HepG2 (cell line): Measurements from ENCODE around the gene GRIN2D. TPM values are rescaled to one million over a fixed set of nuclear protein-coding genes. Genes with fewer than 3 reads are reported as not detected.

ENCODE experiments used
- ELF4 ChIP-seq: sonication (generic); formaldehyde crosslinking; IDR thresholded peaks from 2 replicates; pipeline ENCODE4 v1.5.0; 2020; ENCODE audit warnings: missing genetic modification reagents, mild to moderate bottlenecking, moderate library complexity, borderline replicate concordance
- JUN ChIP-seq: sonication (generic); formaldehyde crosslinking; IDR thresholded peaks from 2 replicates; pipeline ENCODE4 v1.4.0; 2020; ENCODE audit warnings: mild to moderate bottlenecking, missing genetic modification reagents
- MED8 ChIP-seq: sonication (generic); formaldehyde crosslinking; IDR thresholded peaks from 2 replicates; pipeline ENCODE4 v1.8.1; 2023; ENCODE audit warnings: mild to moderate bottlenecking, missing genetic modification reagents; ENCODE audit not compliant: insufficient replicate concordance
- NCOA2 ChIP-seq: sonication (generic); formaldehyde crosslinking; IDR thresholded peaks from 2 replicates; pipeline ENCODE4 v1.8.0; 2022; ENCODE audit warnings: inconsistent platforms
- NR2F1 ChIP-seq, 2 experiments: fragments of 450-650 bp in 1 of 2; formaldehyde crosslinking in 1 of 2; IDR thresholded peaks; 2 replicates each; pipeline versions ENCODE4 v1.5.0 to v1.6.1; 2016 to 2020; ENCODE audit warnings: mild to moderate bottlenecking in 1 of 2, missing compliant biosample characterization in 1 of 2, missing genetic modification reagents in 1 of 2, moderate library complexity in 1 of 2
- PCBP2 ChIP-seq: fragments of 200-400 bp; formaldehyde crosslinking; optimal IDR thresholded peaks from 2 replicates; pipeline ENCODE3; 2018; ENCODE audit warnings: low read length, low read depth; ENCODE audit not compliant: poor library complexity, severe bottlenecking
- PHF5A ChIP-seq: IDR thresholded peaks from one replicate; pipeline ENCODE4 v1.6.1; 2018; ENCODE audit warnings: low read depth, missing genetic modification reagents; ENCODE audit not compliant: unreplicated experiment
- PTBP1 ChIP-seq: fragments of 200-400 bp; formaldehyde crosslinking; IDR thresholded peaks from 2 replicates; pipeline ENCODE4 v1.6.1; 2018; ENCODE audit warnings: low read length, low read depth; ENCODE audit not compliant: poor library complexity, severe bottlenecking
- RORA ChIP-seq: sonication (generic); formaldehyde crosslinking; IDR thresholded peaks from 2 replicates; pipeline ENCODE4 v1.5.0; 2020; ENCODE audit warnings: mild to moderate bottlenecking, missing genetic modification reagents, moderate library complexity
- SRY ChIP-seq: sonication (generic); formaldehyde crosslinking; IDR thresholded peaks from 2 replicates; pipeline ENCODE4 v1.8.0; 2022; ENCODE audit warnings: mild to moderate bottlenecking, missing genetic modification reagents
- TGIF2 ChIP-seq: IDR thresholded peaks from 2 replicates; pipeline ENCODE4 v1.6.1; 2016; ENCODE audit warnings: control low read depth, missing compliant biosample characterization
- ZNF138 ChIP-seq: sonication (generic); formaldehyde crosslinking; IDR thresholded peaks from 2 replicates; pipeline ENCODE4 v1.5.0; 2020; ENCODE audit warnings: mild to moderate bottlenecking, low read depth, missing genetic modification reagents
- ZNF354B ChIP-seq: sonication (generic); formaldehyde crosslinking; IDR thresholded peaks from 2 replicates; pipeline ENCODE4 v1.8.0; 2022; ENCODE audit warnings: mild to moderate bottlenecking, missing genetic modification reagents
- ZNF451 ChIP-seq: sonication (generic); formaldehyde crosslinking; IDR thresholded peaks from 2 replicates; pipeline ENCODE4 v1.5.0; 2020; ENCODE audit warnings: mild to moderate bottlenecking, missing genetic modification reagents
- polyA plus RNA-seq, 8 experiments: library from polyadenylated mRNA; depleted of rRNA in 3 of 8; stranded (reverse) in 7 of 8; unstranded in 1 of 8; fragments of >200 nt; fragmentation: Illumina TruSeq in 4 of 8; extraction: Trizol in 4 of 8; gene quantifications; 2 replicates each; pipeline versions ENCODE4 v1.2.1 to v1.2.3, GENCODE V29; 2011 to 2016; ENCODE audit warnings: low read depth in 4 of 8, missing spikeins in 1 of 8, mixed read lengths in 1 of 8; ENCODE audit not compliant: insufficient read depth in 1 of 8
- total RNA-seq, 5 experiments: library from RNA; depleted of rRNA; stranded (reverse); fragments of >200 nt; fragmentation: Illumina TruSeq; extraction: Trizol; gene quantifications; 2 replicates each; pipeline ENCODE4 v1.2.3, GENCODE V29; 2016; ENCODE audit warnings: low read depth in 1 of 5
- TF ChIP-seq, protein P1 (sequence below): sonication (generic); formaldehyde crosslinking; IDR thresholded peaks from 2 replicates; pipeline ENCODE4 v1.5.1; 2020; ENCODE audit warnings: mild to moderate bottlenecking, moderate library complexity, missing genetic modification reagents
- TF ChIP-seq, protein P2 (sequence below): sonication (generic); formaldehyde crosslinking; IDR thresholded peaks from 2 replicates; pipeline ENCODE4 v1.8.0; 2022; ENCODE audit warnings: missing genetic modification reagents, mild to moderate bottlenecking, inconsistent platforms, borderline replicate concordance
- TF ChIP-seq, protein P3 (sequence below): sonication (generic); formaldehyde crosslinking; IDR thresholded peaks from 2 replicates; pipeline ENCODE4 v1.4.0; 2020; ENCODE audit warnings: mild to moderate bottlenecking, missing genetic modification reagents
- TF ChIP-seq, protein P4 (sequence below): sonication (generic); formaldehyde crosslinking; IDR thresholded peaks from 2 replicates; pipeline ENCODE4 v1.8.0; 2022; ENCODE audit warnings: missing genetic modification reagents, mild to moderate bottlenecking, borderline replicate concordance
- TF ChIP-seq, protein P5 (sequence below): sonication (generic); formaldehyde crosslinking; IDR thresholded peaks from 2 replicates; pipeline ENCODE4 v1.4.0; 2020; ENCODE audit warnings: missing genetic modification reagents, borderline replicate concordance
- TF ChIP-seq, protein P6 (sequence below): sonication (generic); formaldehyde crosslinking; IDR thresholded peaks from 2 replicates; pipeline ENCODE4 v1.5.1; 2020; ENCODE audit warnings: missing genetic modification reagents, mild to moderate bottlenecking, borderline replicate concordance

Gene GRIN2D
- total and polyA plus RNA-seq, 2 of the 13 experiments (the other 11 are each of a cell fraction or from before 2014, with no cell fraction given), result 0.02 to 0.13 TPM

DNA sequence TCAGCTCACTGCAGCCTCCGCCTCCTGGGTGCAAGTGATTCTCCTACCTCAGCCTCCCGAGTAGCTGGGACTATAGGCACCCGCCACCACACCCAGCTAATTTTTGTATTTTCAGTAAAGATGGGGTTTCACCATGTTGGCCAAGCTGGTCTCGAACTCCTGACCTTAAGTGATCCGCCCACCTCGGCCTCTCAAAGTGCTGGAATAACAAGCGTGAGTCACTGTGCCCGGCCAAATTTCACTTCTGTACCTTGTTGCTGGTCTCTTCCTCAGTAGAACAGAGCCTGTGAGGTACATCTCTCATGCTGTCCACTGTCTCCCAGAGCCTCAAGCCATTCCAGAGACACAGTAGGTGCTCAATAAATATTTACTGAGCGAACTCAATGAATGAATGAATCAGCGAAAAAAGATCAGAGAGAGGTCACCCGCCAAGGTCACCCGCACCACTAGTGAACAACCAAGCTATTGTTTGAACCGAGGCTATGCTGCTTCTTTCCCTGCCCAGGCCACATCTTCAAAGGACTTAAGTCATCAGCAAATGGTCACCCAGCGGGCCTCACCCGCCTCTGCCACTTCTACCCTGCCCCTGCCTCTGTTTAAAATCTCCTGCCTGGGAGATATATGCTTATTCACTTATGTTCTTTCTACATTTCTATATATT lies 39.0 kb upstream of the GRIN2D start (continued):
- TF ChIP-seq, protein P1, sequence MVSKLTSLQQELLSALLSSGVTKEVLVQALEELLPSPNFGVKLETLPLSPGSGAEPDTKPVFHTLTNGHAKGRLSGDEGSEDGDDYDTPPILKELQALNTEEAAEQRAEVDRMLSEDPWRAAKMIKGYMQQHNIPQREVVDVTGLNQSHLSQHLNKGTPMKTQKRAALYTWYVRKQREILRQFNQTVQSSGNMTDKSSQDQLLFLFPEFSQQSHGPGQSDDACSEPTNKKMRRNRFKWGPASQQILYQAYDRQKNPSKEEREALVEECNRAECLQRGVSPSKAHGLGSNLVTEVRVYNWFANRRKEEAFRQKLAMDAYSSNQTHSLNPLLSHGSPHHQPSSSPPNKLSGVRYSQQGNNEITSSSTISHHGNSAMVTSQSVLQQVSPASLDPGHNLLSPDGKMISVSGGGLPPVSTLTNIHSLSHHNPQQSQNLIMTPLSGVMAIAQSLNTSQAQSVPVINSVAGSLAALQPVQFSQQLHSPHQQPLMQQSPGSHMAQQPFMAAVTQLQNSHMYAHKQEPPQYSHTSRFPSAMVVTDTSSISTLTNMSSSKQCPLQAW (CRISPR knock-in tag), result peak; percentile 42
- TF ChIP-seq, protein P2, sequence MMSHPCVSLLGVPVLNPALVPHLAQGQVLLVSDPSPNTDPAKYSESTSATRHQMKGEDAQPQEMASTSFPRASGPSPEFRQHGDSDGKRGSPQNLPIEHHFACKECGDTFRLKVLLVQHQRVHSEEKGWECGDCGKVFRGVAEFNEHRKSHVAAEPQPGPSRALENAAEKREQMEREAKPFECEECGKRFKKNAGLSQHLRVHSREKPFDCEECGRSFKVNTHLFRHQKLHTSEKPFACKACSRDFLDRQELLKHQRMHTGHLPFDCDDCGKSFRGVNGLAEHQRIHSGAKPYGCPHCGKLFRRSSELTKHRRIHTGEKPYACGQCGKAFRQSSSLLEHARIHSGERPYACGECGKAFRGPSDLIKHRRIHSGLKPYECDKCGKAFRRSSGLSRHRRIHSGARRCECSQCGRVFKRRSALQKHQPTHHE (CRISPR knock-in tag), result no peak
- TF ChIP-seq ZNF451 (no peak), RORA (CRISPR knock-in tag) (no peak), ZNF138 (no peak), PCBP2 (no peak), NCOA2 (CRISPR knock-in tag) (peak; percentile 96), ZNF354B (CRISPR knock-in tag) (no peak), MED8 (CRISPR knock-in tag) (peak; percentile 50), SRY (CRISPR knock-in tag) (no peak), JUN (CRISPR knock-in tag) (peak; percentile 92), PTBP1 (no peak), ELF4 (CRISPR knock-in tag) (no peak), PHF5A (CRISPR knock-in tag) (peak; percentile 45), NR2F1 (CRISPR knock-in tag; IDR thresholded peaks at IDR 0.05) (peak; percentile 98 to 100), TGIF2 (peak; percentile 79)
- TF ChIP-seq, protein P3, sequence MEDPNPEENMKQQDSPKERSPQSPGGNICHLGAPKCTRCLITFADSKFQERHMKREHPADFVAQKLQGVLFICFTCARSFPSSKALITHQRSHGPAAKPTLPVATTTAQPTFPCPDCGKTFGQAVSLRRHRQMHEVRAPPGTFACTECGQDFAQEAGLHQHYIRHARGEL (CRISPR knock-in tag), result no peak
- TF ChIP-seq, protein P4, sequence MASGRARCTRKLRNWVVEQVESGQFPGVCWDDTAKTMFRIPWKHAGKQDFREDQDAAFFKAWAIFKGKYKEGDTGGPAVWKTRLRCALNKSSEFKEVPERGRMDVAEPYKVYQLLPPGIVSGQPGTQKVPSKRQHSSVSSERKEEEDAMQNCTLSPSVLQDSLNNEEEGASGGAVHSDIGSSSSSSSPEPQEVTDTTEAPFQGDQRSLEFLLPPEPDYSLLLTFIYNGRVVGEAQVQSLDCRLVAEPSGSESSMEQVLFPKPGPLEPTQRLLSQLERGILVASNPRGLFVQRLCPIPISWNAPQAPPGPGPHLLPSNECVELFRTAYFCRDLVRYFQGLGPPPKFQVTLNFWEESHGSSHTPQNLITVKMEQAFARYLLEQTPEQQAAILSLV (CRISPR knock-in tag), result no peak
- TF ChIP-seq, protein P5, sequence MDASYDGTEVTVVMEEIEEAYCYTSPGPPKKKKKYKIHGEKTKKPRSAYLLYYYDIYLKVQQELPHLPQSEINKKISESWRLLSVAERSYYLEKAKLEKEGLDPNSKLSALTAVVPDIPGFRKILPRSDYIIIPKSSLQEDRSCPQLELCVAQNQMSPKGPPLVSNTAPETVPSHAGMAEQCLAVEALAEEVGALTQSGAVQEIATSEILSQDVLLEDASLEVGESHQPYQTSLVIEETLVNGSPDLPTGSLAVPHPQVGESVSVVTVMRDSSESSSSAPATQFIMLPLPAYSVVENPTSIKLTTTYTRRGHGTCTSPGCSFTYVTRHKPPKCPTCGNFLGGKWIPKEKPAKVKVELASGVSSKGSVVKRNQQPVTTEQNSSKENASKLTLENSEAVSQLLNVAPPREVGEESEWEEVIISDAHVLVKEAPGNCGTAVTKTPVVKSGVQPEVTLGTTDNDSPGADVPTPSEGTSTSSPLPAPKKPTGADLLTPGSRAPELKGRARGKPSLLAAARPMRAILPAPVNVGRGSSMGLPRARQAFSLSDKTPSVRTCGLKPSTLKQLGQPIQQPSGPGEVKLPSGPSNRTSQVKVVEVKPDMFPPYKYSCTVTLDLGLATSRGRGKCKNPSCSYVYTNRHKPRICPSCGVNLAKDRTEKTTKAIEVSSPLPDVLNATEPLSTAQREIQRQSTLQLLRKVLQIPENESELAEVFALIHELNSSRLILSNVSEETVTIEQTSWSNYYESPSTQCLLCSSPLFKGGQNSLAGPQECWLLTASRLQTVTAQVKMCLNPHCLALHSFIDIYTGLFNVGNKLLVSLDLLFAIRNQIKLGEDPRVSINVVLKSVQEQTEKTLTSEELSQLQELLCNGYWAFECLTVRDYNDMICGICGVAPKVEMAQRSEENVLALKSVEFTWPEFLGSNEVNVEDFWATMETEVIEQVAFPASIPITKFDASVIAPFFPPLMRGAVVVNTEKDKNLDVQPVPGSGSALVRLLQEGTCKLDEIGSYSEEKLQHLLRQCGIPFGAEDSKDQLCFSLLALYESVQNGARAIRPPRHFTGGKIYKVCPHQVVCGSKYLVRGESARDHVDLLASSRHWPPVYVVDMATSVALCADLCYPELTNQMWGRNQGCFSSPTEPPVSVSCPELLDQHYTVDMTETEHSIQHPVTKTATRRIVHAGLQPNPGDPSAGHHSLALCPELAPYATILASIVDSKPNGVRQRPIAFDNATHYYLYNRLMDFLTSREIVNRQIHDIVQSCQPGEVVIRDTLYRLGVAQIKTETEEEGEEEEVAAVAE (CRISPR knock-in tag), result peak; percentile 39; the same call in 1 of the 2 replicates
- TF ChIP-seq, protein P6, sequence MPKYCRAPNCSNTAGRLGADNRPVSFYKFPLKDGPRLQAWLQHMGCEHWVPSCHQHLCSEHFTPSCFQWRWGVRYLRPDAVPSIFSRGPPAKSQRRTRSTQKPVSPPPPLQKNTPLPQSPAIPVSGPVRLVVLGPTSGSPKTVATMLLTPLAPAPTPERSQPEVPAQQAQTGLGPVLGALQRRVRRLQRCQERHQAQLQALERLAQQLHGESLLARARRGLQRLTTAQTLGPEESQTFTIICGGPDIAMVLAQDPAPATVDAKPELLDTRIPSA, result no peak
